Glutamatergic neuron (in vitro differentiated cells): ENCODE results near the gene LEMD2. TPM values are rescaled to one million over a fixed set of nuclear protein-coding genes. Genes with fewer than 3 reads are reported as not detected.

Source experiments
- DNase-seq: peaks from one replicate; pipeline ENCODE4 v3.0.0; 2022
- H3K27ac Mint-ChIP-seq: one replicate; pipeline ENCODE4 v1.8.0; 2020; ENCODE audit warnings: mild to moderate bottlenecking, mixed read lengths, inconsistent platforms; ENCODE audit not compliant: unreplicated experiment
- H3K27me3 Mint-ChIP-seq: one replicate; pipeline ENCODE4 v1.8.0; 2020; ENCODE audit warnings: mild to moderate bottlenecking, moderate library complexity, mixed read lengths, inconsistent platforms; ENCODE audit not compliant: unreplicated experiment
- H3K36me3 Mint-ChIP-seq: one replicate; pipeline ENCODE4 v1.8.0; 2020; ENCODE audit warnings: mild to moderate bottlenecking, mixed read lengths, inconsistent platforms; ENCODE audit not compliant: unreplicated experiment
- H3K4me1 Mint-ChIP-seq: one replicate; pipeline ENCODE4 v1.8.0; 2020; ENCODE audit warnings: mild to moderate bottlenecking, low read depth, mixed read lengths, inconsistent platforms; ENCODE audit not compliant: unreplicated experiment
- H3K4me3 Mint-ChIP-seq: one replicate; pipeline ENCODE4 v1.8.0; 2020; ENCODE audit warnings: mild to moderate bottlenecking, mixed read lengths, inconsistent platforms; ENCODE audit not compliant: unreplicated experiment
- H3K9me3 Mint-ChIP-seq: one replicate; pipeline ENCODE4 v1.8.0; 2020; ENCODE audit warnings: mild to moderate bottlenecking, moderate library complexity, mixed read lengths, inconsistent platforms; ENCODE audit not compliant: unreplicated experiment
- total RNA-seq: library from RNA; stranded (reverse); fragmentation: NEBNext Ultra II Directional; extraction: Animal tissue kit (Norgen Biotek cat#: 25700); gene quantifications from one replicate; pipeline ENCODE4 v1.2.1, GENCODE V29; 2021; ENCODE audit not compliant: unreplicated experiment
- TF ChIP-seq, protein P1 (sequence below): fragments of 200-600 bp; sonication (generic); IDR thresholded peaks from one replicate; pipeline ENCODE4 v1.5.0; 2021; ENCODE audit not compliant: partially characterized antibody, unreplicated experiment

The LEMD2 gene
- total RNA-seq, 1 donor from 2014 or later = 82.4 TPM

GRCh38 chr6:33746036-33746600, 42.8 kb downstream of the LEMD2 start:
- Mint-ChIP-seq H3K27me3 (peaks cover 19% of the 10 kb centered on the region), H3K9me3 (peaks cover 10% of the 10 kb centered on the region), H3K27ac (no peak overlapping the region), H3K4me3 (no peak overlapping the region), H3K36me3 (no peaks in the 10 kb centered on the region), H3K4me1 (peaks cover 59% of the 10 kb centered on the region)
- peak; percentile 62 for DNase-seq
- TF ChIP-seq, protein P1, sequence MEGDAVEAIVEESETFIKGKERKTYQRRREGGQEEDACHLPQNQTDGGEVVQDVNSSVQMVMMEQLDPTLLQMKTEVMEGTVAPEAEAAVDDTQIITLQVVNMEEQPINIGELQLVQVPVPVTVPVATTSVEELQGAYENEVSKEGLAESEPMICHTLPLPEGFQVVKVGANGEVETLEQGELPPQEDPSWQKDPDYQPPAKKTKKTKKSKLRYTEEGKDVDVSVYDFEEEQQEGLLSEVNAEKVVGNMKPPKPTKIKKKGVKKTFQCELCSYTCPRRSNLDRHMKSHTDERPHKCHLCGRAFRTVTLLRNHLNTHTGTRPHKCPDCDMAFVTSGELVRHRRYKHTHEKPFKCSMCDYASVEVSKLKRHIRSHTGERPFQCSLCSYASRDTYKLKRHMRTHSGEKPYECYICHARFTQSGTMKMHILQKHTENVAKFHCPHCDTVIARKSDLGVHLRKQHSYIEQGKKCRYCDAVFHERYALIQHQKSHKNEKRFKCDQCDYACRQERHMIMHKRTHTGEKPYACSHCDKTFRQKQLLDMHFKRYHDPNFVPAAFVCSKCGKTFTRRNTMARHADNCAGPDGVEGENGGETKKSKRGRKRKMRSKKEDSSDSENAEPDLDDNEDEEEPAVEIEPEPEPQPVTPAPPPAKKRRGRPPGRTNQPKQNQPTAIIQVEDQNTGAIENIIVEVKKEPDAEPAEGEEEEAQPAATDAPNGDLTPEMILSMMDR = no peak

DNA sequence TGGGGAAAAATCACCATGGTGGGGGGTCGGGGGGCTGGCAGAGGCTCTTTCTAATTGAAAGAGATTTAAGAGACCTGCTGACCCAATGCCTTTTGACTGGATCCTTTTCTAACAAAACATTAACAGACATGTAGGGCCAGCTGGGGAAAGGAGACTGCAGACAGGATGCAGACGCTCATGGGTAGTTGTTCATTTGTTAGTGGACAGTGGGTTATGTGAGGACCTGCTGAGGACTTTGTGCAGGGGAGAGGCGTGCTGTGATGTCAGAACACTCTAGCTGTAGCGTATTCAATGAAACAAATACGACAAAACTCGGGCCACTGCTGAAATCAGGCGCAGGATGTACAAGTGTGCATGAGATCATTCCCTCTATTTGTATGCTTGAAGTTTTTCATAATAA, 43.4 kb downstream of the LEMD2 start:
- Mint-ChIP-seq H3K36me3 (no peaks in the 10 kb centered on the region), H3K9me3 (peaks cover 10% of the 10 kb centered on the region), H3K27ac (peak overlapping the region; percentile 94), H3K4me1 (peaks cover 56% of the 10 kb centered on the region), H3K4me3 (peak overlapping the region; percentile 80), H3K27me3 (peaks cover 18% of the 10 kb centered on the region)
- TF ChIP-seq, protein P1 = no peak
- no peak for DNase-seq

GRCh38 chr6:33744895-33745546, 43.9 kb downstream of the LEMD2 start:
- H3K4me1 Mint-ChIP-seq = peaks cover 56% of the 10 kb centered on the region
- peaks cover 10% of the 10 kb centered on the region for H3K9me3 Mint-ChIP-seq
- H3K27me3 Mint-ChIP-seq = peaks cover 13% of the 10 kb centered on the region
- no peak overlapping the region for H3K27ac Mint-ChIP-seq
- TF ChIP-seq, protein P1 = no peak
- no peaks in the 10 kb centered on the region for H3K36me3 Mint-ChIP-seq
- peak overlapping the region; percentile 80 for H3K4me3 Mint-ChIP-seq
- no peak for DNase-seq

DNA sequence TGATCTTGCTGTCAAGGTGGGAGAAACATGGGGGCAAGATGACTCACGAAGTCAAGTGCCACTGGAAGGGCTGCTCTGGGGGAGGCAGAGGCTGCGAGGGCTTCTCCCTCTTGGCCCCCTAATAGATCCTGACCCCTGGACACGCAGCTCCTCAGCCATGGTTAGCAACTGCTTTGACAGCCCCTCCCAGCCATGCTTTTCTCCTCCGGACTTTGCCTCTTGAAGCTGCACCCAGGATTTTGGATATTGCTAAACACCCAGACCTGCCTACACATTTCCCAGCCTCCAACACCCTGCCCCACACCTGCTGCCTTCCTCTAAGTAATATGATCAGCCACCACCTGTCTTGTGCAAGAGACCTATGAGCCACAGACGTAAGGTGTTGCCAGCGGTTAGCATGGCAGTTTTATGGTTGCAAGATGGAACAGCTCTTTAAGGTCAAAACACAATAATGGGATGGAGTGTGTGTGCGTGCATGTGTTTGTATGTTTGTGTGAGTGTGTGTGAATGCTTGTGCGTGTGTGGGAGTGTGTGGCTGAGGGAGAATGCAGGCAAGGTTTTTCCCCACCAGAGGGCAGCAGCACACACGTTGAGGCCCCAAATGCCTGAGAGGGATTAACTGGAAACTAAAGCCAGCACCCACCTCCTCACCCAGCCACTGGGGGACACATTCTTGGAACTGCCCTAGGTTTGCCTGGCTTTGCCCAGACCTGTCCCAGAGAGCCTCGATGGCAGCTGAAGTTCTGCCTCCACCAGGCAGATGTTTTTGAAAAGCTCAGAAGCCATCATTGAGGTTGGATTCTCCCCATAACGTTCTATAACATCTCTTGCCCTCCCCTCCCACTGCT, 44.7 kb downstream of the LEMD2 start:
- H3K27ac Mint-ChIP-seq = peak overlapping the region; percentile 56
- DNase-seq = peak; percentile 81

More for the DNA sequence above, 44.7 kb downstream of the LEMD2 start:
- H3K36me3 Mint-ChIP-seq = no peaks in the 10 kb centered on the region
- peaks cover 54% of the 10 kb centered on the region for H3K4me1 Mint-ChIP-seq
- H3K9me3 Mint-ChIP-seq = peaks cover 8% of the 10 kb centered on the region
- peak overlapping the region; percentile 45 for H3K4me3 Mint-ChIP-seq
- H3K27me3 Mint-ChIP-seq = peaks cover 11% of the 10 kb centered on the region
- TF ChIP-seq, protein P1 = peak; percentile 81
